ENCODE measurements around the gene PDE2A.

Gene PDE2A

DNA sequence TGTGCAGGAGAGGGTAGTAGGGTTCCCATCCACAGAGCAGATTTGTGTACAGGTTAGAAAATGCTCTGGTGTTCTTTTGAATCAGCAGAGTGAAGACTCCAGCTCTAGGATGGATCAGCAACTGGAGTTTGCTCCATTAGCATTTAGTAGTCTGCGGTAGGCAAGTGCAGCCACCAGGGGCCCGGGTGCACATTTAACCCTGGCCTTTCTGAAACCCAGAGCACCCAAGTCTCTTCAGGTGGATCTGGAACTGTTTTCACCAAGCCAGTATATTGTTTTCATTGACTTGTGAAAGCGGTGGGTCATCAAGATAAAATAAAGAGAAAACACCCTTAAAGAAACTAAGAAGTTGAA is 139.1 kb downstream of the PDE2A start:
- no peak overlapping the region for H2BK120ac ChIP-seq (ENCODE audit: insufficient read depth, low read length, poor library complexity)
- H3K36me3 ChIP-seq (ENCODE audit: control insufficient read depth in 1 of 2, insufficient read depth in 2 of 2, low read length in 2 of 2) = no peaks in the 10 kb centered on the region
- no peaks in the 10 kb centered on the region for H3K79me1 ChIP-seq (ENCODE audit: low read length)
- H3K79me2 ChIP-seq (ENCODE audit: control insufficient read depth, insufficient read depth, low read length, poor library complexity) = no peaks in the 10 kb centered on the region
- H3K14ac ChIP-seq (ENCODE audit: low read length) = no peak overlapping the region
- no peak overlapping the region for H3K4me2 ChIP-seq (ENCODE audit: low read length)
- no peak overlapping the region for H3K23ac ChIP-seq (ENCODE audit: low read length)
- H2BK12ac ChIP-seq (ENCODE audit: low read length) = no peak overlapping the region
- no peak overlapping the region for H2AFZ ChIP-seq (ENCODE audit: insufficient read depth, low read length, poor library complexity)
- no peak overlapping the region for H4K12ac ChIP-seq (ENCODE audit: low read depth, low read length)
- H3K9me3 ChIP-seq (ENCODE audit: insufficient read depth, low read depth, low read length) = no peaks in the 10 kb centered on the region
- no peak for DNase-seq
- peaks cover 0 to 4% of the 10 kb centered on the region in 2 experiments for H3K4me1 ChIP-seq (ENCODE audit: control insufficient read depth in 1 of 2, insufficient read depth in 2 of 2, low read length in 2 of 2)
- no peak overlapping the region for H3K18ac ChIP-seq (ENCODE audit: low read length)
- H3K27ac ChIP-seq (ENCODE audit: low read depth, low read length) = no peak overlapping the region
- H3K4ac ChIP-seq (ENCODE audit: low read depth, low read length) = no peak overlapping the region
- H3K27me3 ChIP-seq (ENCODE audit: insufficient read depth, low read length) = no peaks in the 10 kb centered on the region
- H3K9ac ChIP-seq (ENCODE audit: low read length) = no peak overlapping the region
- H3K4me3 ChIP-seq (ENCODE audit: low read depth, low read length) = no peak overlapping the region
- no peak overlapping the region for H4K91ac ChIP-seq (ENCODE audit: low read depth, low read length)
- WGBS (ENCODE audit: extremely low coverage, insufficient coverage, insufficient read length) = no CpG with 5 or more reads among the region's 3 CpGs
- no peak overlapping the region for H2AK5ac ChIP-seq (ENCODE audit: low read length)
- no peak overlapping the region for H4K8ac ChIP-seq (ENCODE audit: low read depth, low read length)
- H2BK5ac ChIP-seq (ENCODE audit: low read depth, low read length, poor library complexity) = no peak overlapping the region

DNA sequence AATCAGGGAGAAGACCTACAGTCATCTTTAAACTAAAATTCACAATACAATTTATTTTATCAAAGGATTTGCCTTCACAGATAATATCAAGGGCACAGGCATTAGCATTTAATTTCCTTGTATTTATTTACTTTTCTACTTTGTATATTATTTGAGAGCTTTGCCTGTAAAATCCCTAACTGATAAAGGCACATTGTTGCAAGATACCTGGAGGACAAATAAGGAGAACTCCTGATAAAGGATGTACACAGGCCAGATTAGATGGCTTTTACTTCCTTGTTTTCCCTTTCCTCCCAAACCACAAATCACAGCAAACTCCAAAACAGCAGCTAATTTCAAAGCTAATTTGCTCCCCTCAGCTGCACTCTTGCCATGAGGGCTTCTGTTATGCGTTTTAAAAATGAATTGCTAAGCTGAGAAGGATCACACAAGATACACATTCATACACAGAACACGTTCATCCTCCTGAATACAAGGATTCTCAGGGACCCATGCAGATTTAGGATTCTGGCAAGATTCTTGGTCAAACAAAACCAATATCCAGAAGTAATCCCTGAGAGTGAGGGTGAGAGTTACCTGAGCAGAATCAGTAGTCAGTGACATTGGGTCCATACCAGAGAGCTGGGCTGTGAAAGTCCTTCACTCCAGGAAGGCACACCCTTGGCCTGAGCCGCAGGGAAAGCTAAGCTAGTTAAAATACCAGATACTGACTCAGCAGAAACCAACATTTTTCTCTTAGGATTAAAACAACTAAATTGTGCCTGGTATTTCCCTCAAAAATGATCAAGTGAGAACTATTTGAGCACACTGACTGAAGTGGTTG is 139.6 kb downstream of the PDE2A start:
- no peak overlapping the region for H2AK5ac ChIP-seq (ENCODE audit: low read length)
- no peaks in the 10 kb centered on the region for H3K79me1 ChIP-seq (ENCODE audit: low read length)
- peak in 1 of 2 donors; percentile 31 for DNase-seq
- WGBS (ENCODE audit: extremely low coverage, insufficient coverage, insufficient read length) = no CpG with 5 or more reads among the region's 3 CpGs
- H3K79me2 ChIP-seq (ENCODE audit: control insufficient read depth, insufficient read depth, low read length, poor library complexity) = no peaks in the 10 kb centered on the region
- H2BK5ac ChIP-seq (ENCODE audit: low read depth, low read length, poor library complexity) = no peak overlapping the region
- H3K4ac ChIP-seq (ENCODE audit: low read depth, low read length) = no peak overlapping the region
- H4K91ac ChIP-seq (ENCODE audit: low read depth, low read length) = no peak overlapping the region
- no peak overlapping the region for H3K23ac ChIP-seq (ENCODE audit: low read length)
- H3K9me3 ChIP-seq (ENCODE audit: insufficient read depth, low read depth, low read length) = no peaks in the 10 kb centered on the region
- no peak overlapping the region for H4K8ac ChIP-seq (ENCODE audit: low read depth, low read length)
- no peaks in the 10 kb centered on the region for H3K27me3 ChIP-seq (ENCODE audit: insufficient read depth, low read length)
- no peak overlapping the region for H2AFZ ChIP-seq (ENCODE audit: insufficient read depth, low read length, poor library complexity)
- no peak overlapping the region for H2BK12ac ChIP-seq (ENCODE audit: low read length)
- H2BK120ac ChIP-seq (ENCODE audit: insufficient read depth, low read length, poor library complexity) = no peak overlapping the region
- H3K14ac ChIP-seq (ENCODE audit: low read length) = no peak overlapping the region
- no peak overlapping the region for H4K12ac ChIP-seq (ENCODE audit: low read depth, low read length)
- peak overlapping the region; percentile 1 for H3K27ac ChIP-seq (ENCODE audit: low read depth, low read length)
- H3K9ac ChIP-seq (ENCODE audit: low read length) = no peak overlapping the region
- no peak overlapping the region for H3K18ac ChIP-seq (ENCODE audit: low read length)
- H3K4me2 ChIP-seq (ENCODE audit: low read length) = no peak overlapping the region
- no peak overlapping the region for H3K4me3 ChIP-seq (ENCODE audit: low read depth, low read length)
- no peaks in the 10 kb centered on the region for H3K36me3 ChIP-seq (ENCODE audit: control insufficient read depth in 1 of 2, insufficient read depth in 2 of 2, low read length in 2 of 2)
- peaks cover 0 to 4% of the 10 kb centered on the region in 2 experiments for H3K4me1 ChIP-seq (ENCODE audit: control insufficient read depth in 1 of 2, insufficient read depth in 2 of 2, low read length in 2 of 2)

DNA sequence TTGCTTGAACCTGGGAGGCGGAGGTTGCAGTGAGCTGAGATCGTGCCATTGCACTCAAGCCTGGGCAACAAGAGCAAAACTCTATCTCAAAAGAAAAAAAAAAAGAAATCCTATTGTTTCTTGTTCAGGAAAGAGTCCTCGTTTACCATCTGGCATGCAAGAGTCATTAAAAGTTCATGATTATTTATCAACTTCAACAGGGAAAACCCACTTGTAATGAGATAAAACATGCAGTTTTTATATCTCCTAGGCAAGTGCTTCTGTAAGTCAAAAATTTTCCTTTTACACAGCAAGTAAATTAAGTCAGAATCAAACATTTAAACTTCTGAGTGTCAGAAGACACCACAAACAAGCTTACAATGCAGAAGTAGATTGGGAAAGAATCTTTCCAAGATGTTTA is 145.2 kb downstream of the PDE2A start:
- no peak overlapping the region for H3K23ac ChIP-seq (ENCODE audit: low read length)
- H3K27ac ChIP-seq (ENCODE audit: low read depth, low read length) = no peak overlapping the region
- H2BK5ac ChIP-seq (ENCODE audit: low read depth, low read length, poor library complexity) = no peak overlapping the region
- no peaks in the 10 kb centered on the region for H3K79me2 ChIP-seq (ENCODE audit: control insufficient read depth, insufficient read depth, low read length, poor library complexity)
- no peak overlapping the region for H2BK12ac ChIP-seq (ENCODE audit: low read length)
- H2AFZ ChIP-seq (ENCODE audit: insufficient read depth, low read length, poor library complexity) = no peak overlapping the region
- H3K36me3 ChIP-seq (ENCODE audit: control insufficient read depth in 1 of 2, insufficient read depth in 2 of 2, low read length in 2 of 2) = no peaks in the 10 kb centered on the region
- no peak for DNase-seq
- no peak overlapping the region for H4K12ac ChIP-seq (ENCODE audit: low read depth, low read length)
- no peak overlapping the region for H2AK5ac ChIP-seq (ENCODE audit: low read length)
- H3K4me2 ChIP-seq (ENCODE audit: low read length) = no peak overlapping the region
- no peak overlapping the region for H4K91ac ChIP-seq (ENCODE audit: low read depth, low read length)
- no peak overlapping the region for H3K14ac ChIP-seq (ENCODE audit: low read length)
- no CpG with 5 or more reads among the region's 3 CpGs for WGBS (ENCODE audit: extremely low coverage, insufficient coverage, insufficient read length)
- no peaks in the 10 kb centered on the region for H3K4me1 ChIP-seq (ENCODE audit: control insufficient read depth in 1 of 2, insufficient read depth in 2 of 2, low read length in 2 of 2)
- no peak overlapping the region for H3K18ac ChIP-seq (ENCODE audit: low read length)
- H3K4me3 ChIP-seq (ENCODE audit: low read depth, low read length) = no peak overlapping the region
- H3K79me1 ChIP-seq (ENCODE audit: low read length) = no peaks in the 10 kb centered on the region
- no peak overlapping the region for H2BK120ac ChIP-seq (ENCODE audit: insufficient read depth, low read length, poor library complexity)
- H3K9me3 ChIP-seq (ENCODE audit: insufficient read depth, low read depth, low read length) = no peaks in the 10 kb centered on the region
- no peak overlapping the region for H3K9ac ChIP-seq (ENCODE audit: low read length)
- H4K8ac ChIP-seq (ENCODE audit: low read depth, low read length) = no peak overlapping the region
- no peak overlapping the region for H3K4ac ChIP-seq (ENCODE audit: low read depth, low read length)
- H3K27me3 ChIP-seq (ENCODE audit: insufficient read depth, low read length) = no peaks in the 10 kb centered on the region

DNA sequence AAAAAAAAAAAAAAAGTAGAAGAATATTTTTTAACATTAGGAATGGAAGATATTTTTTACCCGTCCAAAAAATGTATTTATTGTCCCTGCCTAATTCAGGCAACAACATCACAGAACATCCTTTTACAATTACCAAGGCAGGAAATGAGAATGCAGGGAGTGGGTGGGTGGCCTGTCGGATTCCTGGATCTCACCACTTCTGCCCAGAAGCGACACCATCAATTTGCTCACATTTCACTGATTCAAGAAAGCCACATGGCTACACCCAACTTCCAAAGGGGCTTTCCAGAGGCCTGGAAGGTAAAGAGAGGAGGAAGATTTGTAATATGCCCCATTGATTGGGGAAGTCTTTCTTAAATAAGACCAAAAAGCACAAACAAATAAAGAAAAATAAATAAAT is 146.1 kb downstream of the PDE2A start:
- H3K4me2 ChIP-seq (ENCODE audit: low read length) = no peak overlapping the region
- no peak overlapping the region for H2BK12ac ChIP-seq (ENCODE audit: low read length)
- no peak overlapping the region for H3K14ac ChIP-seq (ENCODE audit: low read length)
- H2AK5ac ChIP-seq (ENCODE audit: low read length) = no peak overlapping the region
- no peak overlapping the region for H2BK5ac ChIP-seq (ENCODE audit: low read depth, low read length, poor library complexity)
- no peak overlapping the region for H3K4me3 ChIP-seq (ENCODE audit: low read depth, low read length)
- H3K27ac ChIP-seq (ENCODE audit: low read depth, low read length) = no peak overlapping the region
- H2BK120ac ChIP-seq (ENCODE audit: insufficient read depth, low read length, poor library complexity) = no peak overlapping the region
- no peak overlapping the region for H4K8ac ChIP-seq (ENCODE audit: low read depth, low read length)
- no peak overlapping the region for H3K4ac ChIP-seq (ENCODE audit: low read depth, low read length)
- H3K79me1 ChIP-seq (ENCODE audit: low read length) = no peaks in the 10 kb centered on the region
- H2AFZ ChIP-seq (ENCODE audit: insufficient read depth, low read length, poor library complexity) = no peak overlapping the region
- no peak overlapping the region for H3K23ac ChIP-seq (ENCODE audit: low read length)
- H3K18ac ChIP-seq (ENCODE audit: low read length) = no peak overlapping the region
- no peak overlapping the region for H4K12ac ChIP-seq (ENCODE audit: low read depth, low read length)
- no peaks in the 10 kb centered on the region for H3K27me3 ChIP-seq (ENCODE audit: insufficient read depth, low read length)
- no peak overlapping the region for H3K9ac ChIP-seq (ENCODE audit: low read length)
- no peaks in the 10 kb centered on the region for H3K9me3 ChIP-seq (ENCODE audit: insufficient read depth, low read depth, low read length)
- H3K79me2 ChIP-seq (ENCODE audit: control insufficient read depth, insufficient read depth, low read length, poor library complexity) = no peaks in the 10 kb centered on the region
- DNase-seq = no peak
- no peaks in the 10 kb centered on the region for H3K36me3 ChIP-seq (ENCODE audit: control insufficient read depth in 1 of 2, insufficient read depth in 2 of 2, low read length in 2 of 2)
- H3K4me1 ChIP-seq (ENCODE audit: control insufficient read depth in 1 of 2, insufficient read depth in 2 of 2, low read length in 2 of 2) = no peaks in the 10 kb centered on the region
- WGBS (ENCODE audit: extremely low coverage, insufficient coverage, insufficient read length) = no CpG with 5 or more reads among the region's 3 CpGs
- no peak overlapping the region for H4K91ac ChIP-seq (ENCODE audit: low read depth, low read length)
